Measurements from ENCODE around the gene NRBF2.
"Not testable (repeated sequence)": the region's sequence is repeated elsewhere in the genome, so short reads cannot be mapped to it uniquely, and the experiment has no call there.

NRBF2 gene

DNA sequence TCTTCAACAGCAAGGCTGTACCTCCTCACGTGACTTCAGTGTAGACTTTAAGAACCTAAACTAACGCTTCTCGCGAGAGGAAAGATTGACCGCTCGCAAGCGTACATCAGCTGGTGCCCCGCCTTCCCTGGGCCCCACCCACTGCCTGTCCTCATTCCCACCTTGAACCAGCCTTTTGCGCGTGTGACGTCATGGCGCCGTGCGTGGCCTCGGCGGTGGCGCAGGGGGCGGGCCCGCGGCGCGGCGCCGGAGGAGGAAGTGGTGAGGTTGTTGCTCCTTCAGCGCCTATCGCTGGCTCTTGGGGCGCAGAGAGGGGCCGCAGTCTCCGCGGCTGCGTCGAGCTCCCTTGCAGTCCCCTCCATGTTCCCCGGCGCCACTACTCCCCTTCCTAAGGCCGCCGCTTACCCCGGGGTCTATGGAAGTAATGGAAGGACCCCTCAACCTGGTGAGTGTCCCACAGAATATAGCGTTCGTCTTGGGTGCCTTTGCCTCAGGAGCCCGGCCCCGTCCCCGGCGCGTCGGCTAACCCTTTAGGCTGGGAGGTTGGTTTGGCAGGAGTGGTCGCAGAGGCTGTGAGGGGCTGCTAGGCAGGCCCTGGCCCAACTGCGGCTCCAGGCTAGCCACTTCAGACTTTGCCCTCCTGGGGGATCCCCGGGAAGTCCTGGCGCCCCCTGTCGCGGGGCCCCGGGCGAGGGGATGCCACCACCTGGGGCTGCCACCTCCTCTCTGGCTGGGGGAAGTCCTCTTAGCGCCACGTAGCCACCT lies at the start of gene NRBF2:
TSS of gene NRBF2 (plus strand) at position 273 of the 765 bp plus-strand sequence. CDS start at position 416, 143 bp downstream.
- peak; percentile 88 for DNase-seq

DNA sequence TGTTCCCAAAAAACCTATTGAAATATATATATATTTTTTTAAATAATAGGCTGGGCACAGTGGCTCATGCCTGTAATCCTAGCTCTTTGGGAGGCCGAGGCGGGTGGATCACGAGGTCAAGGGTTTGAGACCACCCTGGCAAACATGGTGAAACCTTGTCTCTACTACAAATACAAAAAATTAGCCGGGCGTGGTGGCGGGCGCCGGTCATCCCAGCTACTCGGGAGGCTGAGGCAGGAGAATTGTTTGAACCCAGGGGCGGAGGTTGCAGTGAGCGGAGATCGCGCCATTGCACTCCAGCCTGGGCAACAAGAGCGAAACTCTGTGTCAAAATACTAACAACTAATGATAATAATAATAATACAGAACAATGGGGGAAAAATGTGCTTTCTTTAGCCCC lies 49.7 kb upstream of the NRBF2 start:
- DNase-seq = not testable (repeated sequence)

DNA sequence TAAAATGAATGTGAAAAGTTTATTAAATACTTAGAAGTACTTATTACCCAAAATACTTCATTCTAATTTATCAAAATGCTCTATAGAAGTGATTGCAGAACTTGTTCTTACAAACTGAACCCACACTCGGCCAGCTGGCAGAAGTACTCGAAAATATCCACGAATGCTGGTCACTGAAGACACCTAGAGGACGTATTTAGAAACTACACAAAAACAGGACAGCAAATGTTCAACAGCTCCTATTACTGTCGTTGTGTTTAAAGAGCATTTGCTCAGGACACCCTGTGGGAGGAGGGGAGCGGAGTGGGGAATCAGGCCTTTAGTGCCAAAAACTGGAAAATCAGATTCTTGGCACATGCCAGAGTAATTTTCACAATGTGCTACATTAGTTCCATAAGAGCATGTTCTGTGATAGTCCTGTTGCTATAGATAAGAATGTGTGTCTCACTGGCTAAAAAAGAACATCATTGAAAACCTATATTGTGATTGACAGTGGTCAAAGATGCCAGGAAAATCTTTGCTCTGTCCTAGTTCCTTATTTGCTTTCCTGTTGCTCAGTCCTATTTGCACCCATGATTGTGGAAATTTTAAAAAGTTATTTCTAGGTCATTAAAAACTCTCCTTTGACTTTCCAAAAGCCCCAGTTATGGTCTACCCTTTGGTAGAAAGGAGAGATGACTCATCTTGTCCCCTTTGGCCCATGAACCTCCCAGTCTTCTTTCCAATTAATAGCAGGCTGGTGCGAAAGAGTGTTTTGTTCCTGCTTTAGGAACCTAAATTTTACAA lies 49.0 kb upstream of the NRBF2 start:
- DNase-seq = peak; percentile 9

DNA sequence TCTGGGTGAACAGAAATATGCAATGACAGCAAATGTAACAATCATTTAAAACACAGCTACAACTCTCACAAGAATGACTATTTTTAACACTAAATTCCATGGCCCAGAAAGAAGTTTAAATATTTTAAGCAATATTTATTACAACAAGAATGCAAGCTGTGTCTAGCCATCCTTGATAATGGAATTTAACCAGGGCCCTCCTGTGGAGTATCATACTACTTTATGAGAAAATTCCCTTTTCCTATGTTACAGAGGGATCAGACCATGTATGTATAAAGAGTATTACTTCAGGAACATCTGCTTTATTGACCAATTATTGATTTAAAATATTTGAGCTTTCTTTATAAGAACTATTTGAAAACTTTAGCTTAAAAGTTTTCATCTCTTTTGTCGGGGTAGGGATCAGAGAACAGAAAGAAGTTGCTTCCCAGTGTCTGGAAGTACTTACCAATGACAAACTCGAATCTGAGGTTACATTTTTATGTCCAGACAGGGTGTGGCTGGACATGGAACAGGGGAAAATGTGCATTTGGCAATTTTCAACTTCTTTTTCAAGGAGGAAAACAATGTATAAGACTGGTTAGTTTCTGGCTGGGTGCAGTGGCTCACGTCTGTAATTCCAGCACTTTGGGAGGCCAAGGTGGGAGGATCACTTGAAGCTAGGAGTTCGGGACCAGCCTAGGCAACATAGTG lies 48.3 kb upstream of the NRBF2 start:
- no peak for DNase-seq

DNA sequence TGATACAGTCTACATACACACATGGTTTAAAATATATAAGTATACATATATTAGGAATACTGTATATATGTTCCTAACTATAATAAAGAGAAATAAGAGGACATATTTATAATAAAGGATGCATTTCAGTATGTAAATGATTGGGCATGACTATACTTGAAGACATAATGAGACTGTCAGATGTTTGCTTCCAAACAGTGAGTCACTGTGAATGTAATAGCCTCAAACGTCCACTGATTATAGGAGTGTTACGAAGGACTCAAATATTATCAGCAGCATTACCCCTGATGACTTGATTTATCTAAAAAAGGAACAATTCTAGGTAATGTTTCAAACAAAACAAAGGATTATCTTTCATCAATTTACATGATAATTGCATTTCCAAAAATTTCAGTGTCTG lies 39.9 kb upstream of the NRBF2 start:
- DNase-seq = no peak

DNA sequence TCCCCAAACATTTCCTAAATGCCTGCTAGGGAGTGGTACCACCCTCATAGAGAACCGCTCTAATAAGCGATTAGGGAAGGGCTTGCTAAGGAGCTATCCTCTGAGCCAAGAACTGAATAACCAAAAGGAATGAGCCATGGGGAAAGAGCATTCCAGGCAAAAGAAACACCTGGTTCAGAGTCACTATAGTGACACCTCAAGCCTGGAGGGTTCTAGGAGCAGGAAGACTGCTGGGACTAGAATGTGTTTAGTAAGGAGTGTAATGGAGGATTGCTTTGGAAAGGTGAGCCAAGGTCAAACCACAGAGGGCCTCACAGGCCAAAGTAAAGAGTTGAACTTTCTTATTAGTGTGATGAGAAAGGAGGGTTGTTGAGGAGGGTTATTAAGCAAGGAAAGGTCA lies 38.7 kb upstream of the NRBF2 start:
- no peak for DNase-seq

DNA sequence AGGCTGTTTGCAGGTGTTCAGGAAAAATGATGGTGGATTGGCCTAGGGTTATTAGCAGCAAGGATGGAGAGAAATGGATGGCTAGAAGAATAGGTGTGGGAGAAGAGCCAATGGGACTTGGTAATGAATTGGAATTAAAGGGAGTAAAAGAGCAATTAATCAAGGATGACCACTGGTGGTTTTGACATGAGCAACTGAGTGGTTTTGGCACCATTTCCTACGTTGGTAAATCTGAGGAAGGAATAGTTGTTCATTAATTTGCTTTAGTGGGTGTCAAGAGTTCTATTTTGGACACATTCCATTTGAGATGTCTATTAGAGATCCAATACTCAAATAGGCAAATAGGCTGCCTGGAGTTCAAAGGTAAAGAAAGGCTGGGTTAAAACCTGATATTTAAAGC lies 38.2 kb upstream of the NRBF2 start:
- no peak for DNase-seq

DNA sequence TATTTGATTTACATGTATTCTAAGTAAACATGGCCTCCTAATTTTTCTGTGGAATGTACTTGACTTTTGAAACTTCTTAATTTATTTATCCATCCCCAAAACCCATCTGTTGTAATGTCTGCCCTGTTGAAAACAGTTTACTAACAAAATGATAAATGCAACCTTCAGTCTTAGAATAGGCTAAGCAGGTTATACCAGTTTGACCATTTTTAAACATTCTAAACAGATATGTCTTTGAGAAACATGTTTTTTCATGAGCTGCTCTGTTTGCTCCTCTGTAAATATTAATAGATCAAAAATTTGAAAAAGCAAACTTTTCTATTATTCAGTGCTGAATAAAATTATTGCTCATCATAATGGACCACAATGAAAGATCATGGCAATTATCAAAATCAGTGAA lies 33.4 kb upstream of the NRBF2 start:
- no peak for DNase-seq

DNA sequence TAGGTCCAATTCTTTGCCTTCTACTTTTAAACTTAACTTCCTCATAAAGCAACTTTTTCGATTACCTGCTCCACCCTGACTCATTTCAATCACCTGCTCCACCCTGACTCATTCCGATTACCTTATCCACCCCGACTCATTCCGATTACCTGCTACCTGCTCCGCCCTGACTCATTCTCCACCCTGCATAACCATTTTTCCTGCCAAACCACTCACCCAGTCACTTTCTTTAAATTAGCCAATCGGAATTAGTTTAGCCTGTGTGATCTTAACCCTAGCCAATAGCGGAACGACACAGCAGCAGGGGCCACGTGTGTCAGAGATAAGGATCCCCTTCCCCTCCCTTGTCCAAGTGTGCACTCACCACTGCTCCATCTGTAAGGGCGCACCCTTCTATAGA lies 32.0 kb upstream of the NRBF2 start:
- DNase-seq = not testable (repeated sequence)

DNA sequence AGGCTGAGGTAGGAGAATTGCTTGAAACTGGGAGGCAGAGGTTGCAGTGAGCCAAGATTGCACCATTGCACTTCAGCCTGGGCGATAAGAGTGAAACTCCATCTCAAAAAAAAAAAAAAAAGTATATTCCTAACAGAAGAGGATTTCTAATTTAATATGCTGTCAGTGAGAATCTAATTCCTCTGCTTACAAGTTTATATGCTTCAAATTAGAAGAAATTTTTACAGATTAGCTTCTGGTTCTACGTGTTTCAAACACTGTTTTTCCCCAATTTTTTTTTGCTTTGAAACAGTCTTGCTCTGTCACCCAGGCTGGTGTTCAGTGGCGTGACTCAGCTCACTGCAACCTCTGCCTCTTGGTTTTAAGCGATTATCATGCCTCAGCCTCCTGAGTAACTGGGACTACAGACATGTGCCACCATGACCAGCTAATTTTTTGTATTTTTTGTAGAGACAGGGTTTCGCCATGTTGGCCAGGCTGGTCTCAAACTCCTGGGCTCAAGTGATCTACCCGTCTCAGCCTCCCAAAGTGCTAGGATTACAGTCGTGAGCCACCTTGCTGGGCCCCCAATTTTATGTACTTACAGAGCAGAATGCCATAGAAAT lies 30.7 kb upstream of the NRBF2 start:
- not testable (repeated sequence) for DNase-seq

DNA sequence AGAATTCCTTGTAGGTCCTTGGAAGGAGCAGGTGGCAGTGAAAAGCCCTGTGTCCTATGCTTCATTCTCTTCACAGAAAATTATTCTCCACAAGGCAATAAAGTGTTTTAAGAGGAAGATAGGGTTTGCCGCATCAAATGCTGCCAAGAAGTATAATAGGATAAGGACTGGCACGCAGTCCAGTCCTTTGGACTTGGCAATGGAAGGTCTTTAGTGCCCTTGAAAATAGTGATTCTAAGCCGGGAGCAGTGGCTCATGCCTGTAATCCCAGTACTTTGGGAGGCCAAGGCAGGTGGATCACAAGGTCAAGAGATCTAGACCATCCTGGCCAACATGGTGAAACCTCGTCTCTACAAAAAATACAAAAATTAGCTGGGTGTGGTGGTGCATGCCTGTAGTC lies 29.9 kb upstream of the NRBF2 start:
- DNase-seq = not testable (repeated sequence)

DNA sequence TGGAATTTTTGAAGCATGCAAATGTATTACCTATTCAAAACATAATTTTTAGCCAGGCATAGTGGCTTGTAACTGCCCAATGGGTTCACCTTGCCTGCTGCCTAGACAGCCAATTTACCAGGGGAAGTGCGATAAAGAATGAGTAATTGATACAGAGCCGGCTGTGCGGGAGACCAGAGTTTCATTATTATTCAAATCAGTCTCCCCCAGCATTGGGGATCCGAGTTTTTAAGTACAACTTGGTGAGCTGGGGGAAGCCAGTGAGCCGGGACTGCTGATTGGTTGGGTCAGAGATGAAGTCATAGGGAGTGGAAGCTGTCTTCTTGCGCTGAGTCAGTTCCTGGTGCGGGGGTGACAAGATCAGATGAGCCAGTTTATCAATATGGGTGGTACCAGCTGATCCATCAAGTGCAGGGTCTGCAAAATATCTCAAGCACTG lies 29.1 kb upstream of the NRBF2 start:
- DNase-seq = no peak

DNA sequence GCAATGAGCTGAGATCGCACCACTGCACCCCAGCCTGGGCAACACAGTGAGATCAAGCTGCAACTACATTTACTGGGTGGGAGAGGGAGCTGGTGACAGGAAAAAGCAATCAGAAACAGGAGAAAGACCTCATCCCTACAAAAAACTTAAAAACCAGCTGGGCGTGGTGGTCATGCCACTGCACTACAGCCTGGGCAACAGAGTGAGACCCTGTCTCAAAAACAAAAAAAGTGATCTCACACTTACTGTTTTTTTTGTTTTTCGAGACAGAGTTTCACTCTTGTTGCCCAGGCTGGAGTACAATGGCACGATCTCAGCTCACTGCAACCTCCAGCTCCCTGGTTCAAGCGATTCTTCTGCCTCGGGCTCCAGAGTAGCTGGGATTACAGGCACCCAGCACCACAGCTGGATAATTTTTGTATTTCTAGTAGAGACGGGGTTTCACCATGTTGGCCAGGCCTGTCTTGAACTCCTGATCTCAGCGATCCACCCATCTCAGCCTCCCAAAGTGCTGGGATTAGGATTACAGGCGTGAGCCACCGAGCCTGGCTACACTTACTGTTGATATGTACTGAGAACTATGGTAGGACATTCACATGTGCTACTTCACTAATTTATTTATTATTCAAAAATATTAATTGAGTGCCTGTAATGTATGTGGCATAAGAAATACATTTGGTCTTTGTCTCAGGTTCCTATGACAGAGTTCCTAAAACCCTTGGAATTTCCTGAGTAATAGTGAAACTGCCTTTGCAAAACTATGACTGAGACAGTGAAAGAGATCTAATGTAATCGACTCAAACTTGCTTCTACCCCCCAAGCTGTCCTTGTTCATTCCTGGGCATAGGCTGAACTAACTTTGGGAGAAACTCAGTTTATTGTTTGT lies 27.7 kb upstream of the NRBF2 start:
- no peak for DNase-seq

DNA sequence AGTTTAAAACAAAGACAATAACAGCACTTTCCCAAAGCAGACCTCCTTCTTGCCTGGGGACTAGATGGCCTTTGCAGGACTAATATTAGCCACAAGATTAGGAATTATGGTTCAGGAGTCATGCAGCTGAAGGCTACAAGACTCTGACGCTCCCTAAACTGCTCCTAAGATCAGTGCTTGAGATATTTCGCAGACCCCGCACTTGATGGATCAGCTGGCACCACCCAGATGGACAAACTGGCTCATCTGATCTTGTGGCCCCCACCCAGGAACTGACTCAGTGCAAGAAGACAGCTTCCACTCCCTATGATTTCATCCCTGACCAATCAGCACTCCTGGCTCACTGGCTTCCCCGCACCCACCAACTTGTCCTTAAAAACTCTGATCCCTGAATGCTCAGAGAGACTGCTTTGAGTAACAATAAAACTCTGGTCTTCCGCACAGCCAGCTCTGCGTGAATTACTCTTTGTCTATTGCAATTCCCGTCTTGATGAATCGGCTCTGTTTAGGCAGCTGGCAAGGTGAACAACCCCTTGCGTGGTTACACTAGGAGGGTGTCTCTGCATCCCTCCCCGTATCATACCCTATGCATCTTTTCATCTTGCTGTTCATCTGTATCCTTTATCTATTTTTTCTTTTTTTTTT lies 26.9 kb upstream of the NRBF2 start:
- DNase-seq = no peak

DNA sequence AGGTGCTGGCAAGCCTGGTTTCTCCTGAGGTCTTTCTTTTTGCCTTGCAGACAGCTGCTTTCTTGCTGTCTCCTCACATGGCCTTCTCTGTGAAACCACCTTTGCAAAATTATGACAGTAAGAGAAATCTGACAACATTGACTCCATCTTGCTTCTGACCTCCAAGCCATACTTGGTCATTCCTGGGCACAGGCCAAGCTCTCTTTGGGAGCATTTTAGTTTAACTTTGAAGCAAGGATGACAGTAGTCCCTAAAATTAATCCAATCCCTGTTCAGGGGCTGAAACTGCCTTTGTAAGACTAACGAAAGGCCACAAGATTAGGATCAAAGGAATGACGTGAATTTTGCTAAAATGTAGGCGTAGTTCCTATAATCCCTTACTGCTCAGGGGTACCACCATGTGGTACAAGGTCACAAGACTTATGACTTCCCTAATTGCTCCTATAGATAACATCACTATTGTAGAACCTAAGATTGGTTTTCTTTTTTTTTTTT lies 25.1 kb upstream of the NRBF2 start:
- DNase-seq = no peak

DNA sequence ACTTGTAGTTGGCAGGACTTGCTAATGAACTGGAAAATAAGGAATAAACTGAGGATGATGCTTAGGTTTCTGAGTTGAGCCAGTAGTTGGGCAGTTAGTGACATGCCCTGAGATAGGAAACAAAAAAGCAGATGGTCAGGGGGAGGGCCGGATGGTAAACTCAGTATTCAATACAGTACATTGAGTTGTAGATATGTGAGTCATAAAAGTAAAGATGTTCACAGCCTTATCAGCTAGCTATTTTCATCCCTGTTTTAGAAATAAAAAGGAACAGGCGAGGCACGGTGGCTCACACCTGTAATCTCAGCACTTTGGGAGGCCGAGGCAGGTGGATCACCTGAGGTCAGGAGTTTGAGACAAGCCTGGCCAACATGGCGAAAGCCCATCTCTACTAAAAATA lies 22.2 kb upstream of the NRBF2 start:
- no peak for DNase-seq

DNA sequence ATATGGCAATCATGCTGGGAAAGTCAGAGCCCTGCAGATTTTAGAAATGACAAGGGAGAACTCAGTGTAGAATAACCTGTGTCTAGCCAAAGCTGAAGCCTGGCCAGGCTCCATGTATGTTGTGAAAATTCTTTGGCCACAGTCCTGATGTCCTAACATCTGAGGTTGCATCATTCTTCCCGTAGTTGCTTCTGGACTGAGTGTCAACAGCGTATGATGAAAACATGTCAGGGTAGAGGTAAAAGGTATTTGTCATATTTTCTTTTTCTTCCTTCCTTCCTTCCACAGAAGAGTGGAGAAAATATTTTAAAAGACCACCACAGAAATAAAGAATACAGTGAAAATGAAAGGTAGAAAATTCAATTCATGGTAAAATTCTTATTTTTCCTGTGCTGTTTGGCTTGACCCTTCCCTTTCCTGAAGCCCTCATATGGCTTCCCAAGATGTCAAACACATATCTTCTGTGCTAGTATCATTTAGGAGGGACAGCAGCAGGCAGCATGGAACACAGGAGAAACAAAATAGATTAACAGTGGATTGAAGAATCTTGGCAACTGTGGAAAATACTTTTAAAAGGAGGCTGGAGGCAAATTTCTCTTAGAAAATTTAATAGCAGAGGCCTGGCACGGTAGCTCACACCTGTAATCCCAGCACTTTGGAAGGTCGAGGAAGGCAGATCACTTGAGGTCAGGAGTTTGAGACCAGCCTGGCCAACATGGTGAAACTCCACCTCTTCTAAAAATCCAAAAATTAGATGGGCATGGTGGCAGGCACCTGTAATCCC lies 18.9 kb upstream of the NRBF2 start:
- no peak for DNase-seq

DNA sequence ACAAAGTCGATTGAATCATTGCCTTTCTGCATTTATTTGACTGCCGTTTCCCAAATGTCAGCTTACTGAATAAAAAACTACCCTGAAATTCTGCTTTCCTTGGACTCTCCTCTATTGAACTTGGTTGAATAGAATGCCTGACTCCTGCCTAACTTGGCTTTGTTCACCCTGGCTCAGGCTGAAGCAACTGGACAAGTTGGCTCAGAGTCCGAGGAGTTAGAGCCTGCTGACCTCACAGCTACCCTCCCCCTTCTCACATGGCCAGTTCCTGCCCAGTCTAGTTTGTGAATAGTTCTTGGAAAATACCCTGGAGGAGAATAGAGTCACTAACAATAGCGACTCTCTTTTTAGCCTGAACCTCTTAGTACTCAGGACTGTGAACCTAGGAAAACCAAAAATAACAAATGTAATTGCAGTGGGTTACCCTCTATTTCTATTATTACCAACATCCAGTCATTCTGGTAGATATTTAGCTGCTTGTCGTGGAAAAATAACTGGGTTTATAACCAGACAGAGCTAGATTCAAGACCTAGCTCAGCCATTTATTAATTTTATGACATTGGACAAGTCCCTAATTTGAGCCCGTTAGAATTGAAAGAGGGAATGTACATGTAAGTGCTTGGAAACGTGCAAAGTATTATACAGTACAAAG lies 17.3 kb upstream of the NRBF2 start:
- DNase-seq = no peak

DNA sequence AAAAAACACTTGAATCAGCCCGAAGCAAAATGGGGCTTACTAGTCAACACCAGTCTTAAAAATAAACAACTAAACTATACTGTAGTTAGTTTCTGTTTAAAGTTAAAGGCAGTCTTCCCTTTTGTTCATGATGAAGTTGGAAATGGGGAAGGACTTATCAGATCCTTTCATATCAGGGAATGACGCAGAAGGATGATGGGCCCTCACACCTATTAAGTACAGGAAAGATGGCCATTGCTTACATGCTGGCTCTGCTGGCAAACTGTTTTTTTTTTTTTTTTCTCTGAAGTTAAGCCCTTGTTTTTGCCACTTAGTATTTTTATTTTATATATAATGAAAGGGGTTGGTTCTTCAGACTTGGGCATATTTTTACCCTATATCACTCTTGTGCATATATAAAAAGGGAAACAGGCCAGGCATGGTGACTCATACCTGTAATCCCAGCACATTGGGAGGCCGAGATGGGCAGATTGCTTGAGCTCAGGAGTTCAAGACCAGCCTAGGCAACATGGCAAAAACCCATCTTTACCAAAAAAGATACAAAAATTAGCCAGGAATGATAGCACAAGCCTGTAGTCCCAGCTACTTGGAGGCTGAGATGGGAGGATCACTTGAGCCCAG lies 16.6 kb upstream of the NRBF2 start:
- no peak for DNase-seq

DNA sequence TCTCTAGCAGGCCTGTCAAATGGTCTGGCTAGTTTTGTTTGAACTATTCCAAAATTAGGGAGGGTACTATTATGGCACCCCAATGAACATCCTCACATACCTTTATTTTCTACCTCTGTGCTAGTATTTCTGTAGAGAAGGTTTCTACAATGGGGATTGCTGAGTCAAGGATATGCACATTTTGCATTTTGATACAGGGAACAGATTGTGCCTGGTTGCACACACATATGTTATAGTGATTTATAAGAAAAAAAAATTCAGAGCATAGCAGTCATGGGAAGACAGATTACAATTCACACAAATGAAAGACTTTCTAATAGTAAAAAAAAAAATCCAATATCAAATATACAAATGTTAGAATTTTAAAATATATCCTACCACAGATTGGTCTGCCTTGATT lies 14.1 kb upstream of the NRBF2 start:
- no peak for DNase-seq
